ENCODE results near the gene TM7SF2.

Gene TM7SF2

GRCh38 chr11:65069217-65069616 lies 42.5 kb upstream of the TM7SF2 start:
- TF ChIP-seq, protein P1, sequence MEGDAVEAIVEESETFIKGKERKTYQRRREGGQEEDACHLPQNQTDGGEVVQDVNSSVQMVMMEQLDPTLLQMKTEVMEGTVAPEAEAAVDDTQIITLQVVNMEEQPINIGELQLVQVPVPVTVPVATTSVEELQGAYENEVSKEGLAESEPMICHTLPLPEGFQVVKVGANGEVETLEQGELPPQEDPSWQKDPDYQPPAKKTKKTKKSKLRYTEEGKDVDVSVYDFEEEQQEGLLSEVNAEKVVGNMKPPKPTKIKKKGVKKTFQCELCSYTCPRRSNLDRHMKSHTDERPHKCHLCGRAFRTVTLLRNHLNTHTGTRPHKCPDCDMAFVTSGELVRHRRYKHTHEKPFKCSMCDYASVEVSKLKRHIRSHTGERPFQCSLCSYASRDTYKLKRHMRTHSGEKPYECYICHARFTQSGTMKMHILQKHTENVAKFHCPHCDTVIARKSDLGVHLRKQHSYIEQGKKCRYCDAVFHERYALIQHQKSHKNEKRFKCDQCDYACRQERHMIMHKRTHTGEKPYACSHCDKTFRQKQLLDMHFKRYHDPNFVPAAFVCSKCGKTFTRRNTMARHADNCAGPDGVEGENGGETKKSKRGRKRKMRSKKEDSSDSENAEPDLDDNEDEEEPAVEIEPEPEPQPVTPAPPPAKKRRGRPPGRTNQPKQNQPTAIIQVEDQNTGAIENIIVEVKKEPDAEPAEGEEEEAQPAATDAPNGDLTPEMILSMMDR (conservative IDR thresholded peaks at IDR 0.05; ENCODE audit: low read depth, low read length) = no peak
- DNase-seq (ENCODE audit: low read depth) = peak; percentile 52
- H3K4me3 ChIP-seq (ENCODE audit: low read depth, low read length) = no peak overlapping the region

DNA sequence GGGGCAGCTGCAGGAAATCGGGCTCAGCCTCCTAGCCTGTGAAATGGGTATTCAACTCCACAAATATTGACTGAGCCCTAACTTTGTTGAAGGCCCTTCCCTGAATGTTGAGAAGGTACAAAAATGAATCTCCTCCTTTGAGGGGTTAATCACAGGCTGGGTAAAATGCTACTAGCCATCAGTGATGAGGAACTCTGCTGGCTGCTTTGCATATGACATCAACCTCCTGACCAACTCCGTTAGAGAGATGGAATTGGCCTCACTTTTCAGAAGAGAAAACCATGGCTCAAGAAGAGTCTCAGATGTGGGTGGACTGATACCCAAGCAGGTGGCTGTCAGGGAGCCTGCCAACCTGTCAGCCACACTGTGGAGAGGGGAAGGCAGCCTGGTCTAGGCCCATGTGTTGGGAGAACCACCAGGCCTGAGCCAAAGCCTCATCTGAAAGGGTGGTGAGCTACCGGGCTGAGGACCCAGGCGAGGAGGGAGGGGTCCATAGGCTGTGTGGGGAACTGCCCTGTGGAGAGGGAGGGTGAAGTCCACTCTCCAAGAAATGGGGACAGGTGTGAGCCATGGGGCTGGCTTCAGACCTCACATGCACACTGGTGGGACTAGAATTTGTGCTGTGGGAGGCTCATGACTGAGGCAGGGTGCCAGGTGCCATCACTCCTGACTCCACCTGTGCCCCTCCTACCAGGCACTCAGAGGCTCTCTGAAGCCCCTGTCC lies 39.6 kb upstream of the TM7SF2 start:
- no peak for DNase-seq (ENCODE audit: low read depth)
- H3K4me3 ChIP-seq (ENCODE audit: low read depth, low read length) = no peak overlapping the region
- TF ChIP-seq, protein P1 (conservative IDR thresholded peaks at IDR 0.05; ENCODE audit: low read depth, low read length) = no peak

- TF ChIP-seq, protein P1 (conservative IDR thresholded peaks at IDR 0.05; ENCODE audit: low read depth, low read length) = no peak
- no peak overlapping the region for H3K4me3 ChIP-seq (ENCODE audit: low read depth, low read length)
- no peak for DNase-seq (ENCODE audit: low read depth)
These were observed 39.1 kb upstream of the TM7SF2 start for GRCh38 chr11:65072631-65072966.

DNA sequence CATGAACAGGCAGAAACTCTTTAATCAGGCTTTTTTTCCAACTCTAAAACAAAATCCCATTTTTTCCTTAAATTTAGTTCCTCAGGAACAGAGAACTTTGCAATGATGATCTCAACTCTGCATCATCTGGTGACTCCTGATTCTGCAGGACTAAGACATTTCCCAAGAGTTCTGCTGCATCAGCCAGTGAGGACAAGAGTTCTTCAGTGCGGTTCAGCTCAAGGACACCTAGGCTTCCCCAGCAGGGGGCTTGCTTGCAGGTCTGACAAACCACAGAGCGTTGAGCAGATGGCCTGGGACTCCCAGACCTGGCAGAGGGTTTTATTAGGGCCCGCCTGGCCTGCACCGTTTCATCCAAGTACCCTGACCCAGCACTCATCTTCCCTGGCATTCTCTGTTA lies 34.2 kb upstream of the TM7SF2 start:
- no peak overlapping the region for H3K4me3 ChIP-seq (ENCODE audit: low read depth, low read length)
- peak; percentile 32 for DNase-seq (ENCODE audit: low read depth)
- TF ChIP-seq, protein P1 (conservative IDR thresholded peaks at IDR 0.05; ENCODE audit: low read depth, low read length) = no peak

DNA sequence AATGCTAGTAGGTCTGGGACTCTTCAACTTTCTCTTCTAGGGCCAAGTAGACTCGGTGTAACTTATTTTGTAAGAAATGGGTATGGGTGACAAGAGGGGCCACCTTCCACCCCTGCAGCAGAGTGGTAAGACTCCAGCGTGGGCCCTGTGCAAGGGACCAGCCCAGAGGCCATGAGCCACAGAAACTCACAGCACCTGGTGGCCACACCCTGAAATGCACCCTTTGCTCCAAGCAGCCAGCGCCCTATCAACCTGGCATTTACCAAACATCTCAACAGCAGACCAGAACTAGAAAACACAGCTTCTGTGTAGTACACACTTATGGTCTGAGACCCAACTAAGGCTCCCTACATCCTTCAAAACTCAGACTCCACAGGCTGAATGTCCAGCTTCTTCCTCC lies 33.5 kb upstream of the TM7SF2 start:
- peak; percentile 56 for DNase-seq (ENCODE audit: low read depth)
- TF ChIP-seq, protein P1 (conservative IDR thresholded peaks at IDR 0.05; ENCODE audit: low read depth, low read length) = peak; percentile 76
- H3K4me3 ChIP-seq (ENCODE audit: low read depth, low read length) = no peak overlapping the region

DNA sequence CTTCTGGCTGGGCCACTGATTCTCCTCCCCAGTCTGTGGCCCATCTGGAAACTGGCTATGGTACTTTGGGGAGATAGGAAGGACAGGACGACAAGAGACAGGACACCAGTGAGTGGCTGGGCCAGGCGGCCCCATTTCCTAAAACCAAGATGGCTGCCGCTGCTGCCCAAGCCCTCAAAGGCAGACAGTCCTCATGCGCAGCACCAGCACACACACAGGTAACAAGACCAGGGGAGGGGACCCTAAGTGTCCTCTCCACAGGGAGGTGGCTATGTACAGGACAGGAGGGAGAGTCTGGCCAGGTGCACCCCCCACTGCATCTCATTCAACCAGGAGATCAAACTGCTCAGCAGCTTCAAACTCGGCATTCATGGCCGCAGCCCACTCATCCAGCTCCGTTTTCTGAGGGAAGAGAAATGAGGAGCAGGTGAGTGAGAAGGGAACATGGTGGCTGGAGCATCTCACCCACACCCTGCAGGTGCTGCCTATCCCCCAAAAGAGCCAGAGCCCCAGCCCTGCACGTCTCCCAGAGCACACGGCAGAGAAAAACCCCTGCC lies 32.8 kb upstream of the TM7SF2 start:
- TF ChIP-seq, protein P1 (conservative IDR thresholded peaks at IDR 0.05; ENCODE audit: low read depth, low read length) = no peak
- H3K4me3 ChIP-seq (ENCODE audit: low read depth, low read length) = no peak overlapping the region

More for the DNA sequence above, 32.8 kb upstream of the TM7SF2 start:
- no peak for DNase-seq (ENCODE audit: low read depth)
